GM18909 (cell line): ENCODE measurements around the gene RTL9.
"Not testable (repeated sequence)": the region's sequence is repeated elsewhere in the genome, so short reads cannot be mapped to it uniquely, and the experiment has no call there.

ENCODE experiments used
- ATAC-seq: cut with Tn5 transposase; IDR thresholded peaks from one replicate; pipeline ENCODE4 v1.9.1; 2021; ENCODE audit warnings: mild to moderate bottlenecking; ENCODE audit not compliant: unreplicated experiment, poor library complexity

RTL9 gene

DNA sequence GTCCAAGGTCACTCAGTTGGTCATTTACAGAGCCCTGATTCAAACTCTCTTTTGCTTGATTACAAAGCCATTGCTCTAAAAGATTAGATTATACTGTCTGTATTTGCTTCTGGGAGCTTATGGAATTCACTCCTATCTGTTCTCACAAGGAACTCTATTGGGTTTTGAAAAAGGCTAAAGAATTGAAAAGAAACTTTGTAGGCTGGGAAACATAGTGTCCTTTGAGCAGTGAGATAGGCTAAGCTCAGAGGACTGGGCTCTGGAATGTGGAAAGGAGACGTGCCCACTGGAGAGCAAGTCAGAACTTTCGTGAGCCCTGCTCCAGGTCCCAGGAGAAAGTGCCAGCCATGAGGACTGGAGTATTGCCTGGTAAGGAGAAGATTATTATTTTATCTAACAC, at the start of gene RTL9:
TSS of gene RTL9 (plus strand) at position 301 of the 400 bp plus-strand sequence. CDS start 91,770 bp downstream, outside the sequence.
- ATAC-seq, result no peak

DNA sequence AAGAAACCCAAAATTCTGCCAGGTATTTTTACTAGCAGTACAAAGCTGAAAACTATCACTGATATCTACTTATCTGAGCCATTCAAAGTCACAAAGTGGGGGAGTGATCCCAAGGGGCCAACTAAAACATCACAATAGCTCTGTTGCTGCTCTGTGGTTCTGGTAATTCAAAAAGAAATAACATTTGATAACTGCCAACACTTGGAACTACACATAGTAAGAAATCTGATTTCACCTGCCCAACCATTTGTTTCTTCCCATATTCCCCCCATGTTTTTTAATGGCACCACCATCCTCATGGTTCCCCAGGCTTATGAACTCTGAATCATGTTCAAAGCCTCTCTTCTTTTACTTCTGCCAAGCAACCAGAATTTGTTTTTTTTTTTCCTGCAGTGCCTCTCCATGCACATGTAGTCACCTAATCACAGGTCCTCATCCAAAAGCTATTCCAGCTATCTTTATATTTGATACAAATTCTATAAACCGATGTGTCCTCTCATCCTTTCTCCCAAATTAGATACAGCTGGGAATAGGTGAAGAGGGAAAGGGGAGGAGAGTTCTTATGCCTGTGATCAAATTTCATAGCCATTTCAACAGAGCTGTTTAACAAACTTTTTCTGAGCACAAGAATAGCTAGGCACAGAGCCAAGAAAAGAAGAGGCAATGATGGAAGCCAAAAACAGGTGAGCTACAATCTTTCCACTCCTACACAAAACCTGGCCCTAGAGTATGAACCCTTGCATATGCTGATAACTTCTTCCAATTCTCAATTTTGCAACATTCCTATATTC, 48.5 kb upstream of the RTL9 start:
- no peak for ATAC-seq

DNA sequence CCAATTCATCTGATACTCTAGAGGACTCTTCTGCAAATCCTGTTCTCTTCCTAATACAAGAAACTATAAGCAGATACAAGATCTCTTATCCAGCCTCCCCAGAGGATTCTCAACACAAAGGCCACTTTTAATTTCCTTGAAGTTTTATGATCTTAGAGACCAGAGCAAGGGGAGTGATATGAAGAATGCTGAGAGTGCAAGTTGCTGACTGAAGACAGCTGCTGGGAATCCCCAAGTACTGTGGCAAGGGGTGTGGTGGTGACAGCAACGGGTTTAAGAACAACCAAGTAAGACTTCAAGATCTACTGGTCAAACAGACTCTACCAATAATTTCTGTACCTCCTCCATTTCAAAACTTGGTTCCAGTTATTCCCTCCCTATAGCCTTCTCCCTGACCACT, 47.8 kb upstream of the RTL9 start:
- peak; percentile 84 for ATAC-seq

DNA sequence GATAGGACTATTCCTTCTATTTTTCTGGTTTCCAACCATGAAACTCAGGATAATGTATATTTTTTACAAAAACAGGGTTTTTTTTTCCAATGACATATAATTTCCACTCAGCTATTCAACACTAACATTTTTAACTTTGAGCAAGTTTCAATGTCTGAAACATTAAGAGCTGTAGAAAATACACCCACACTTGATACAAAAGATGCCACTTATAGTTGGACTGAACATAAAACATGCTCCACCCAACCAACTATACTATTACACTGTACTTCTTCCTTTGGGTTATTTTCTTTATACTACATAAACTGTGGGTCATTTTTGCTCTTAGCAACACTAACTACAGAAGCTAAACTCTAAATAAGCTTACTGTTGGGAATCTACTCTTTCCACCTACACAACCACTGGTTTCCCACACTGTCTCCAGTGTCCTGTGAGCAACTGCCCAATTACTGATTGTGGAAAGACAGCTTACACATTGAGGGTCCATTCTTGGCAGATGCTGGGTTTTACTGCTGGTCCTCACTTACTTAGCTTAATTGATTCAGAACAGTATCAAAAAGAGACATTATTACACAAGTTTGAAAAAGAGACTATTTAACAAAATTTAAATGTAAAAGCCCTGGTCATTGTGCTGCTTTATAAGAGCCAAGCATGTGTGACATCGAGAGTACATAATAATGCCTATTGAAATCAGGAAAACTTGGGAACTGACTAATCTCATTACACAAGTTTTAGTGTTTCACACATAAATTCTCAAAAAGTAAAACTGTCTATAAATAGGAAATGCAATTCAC, 47.0 kb upstream of the RTL9 start:
- no peak for ATAC-seq

DNA sequence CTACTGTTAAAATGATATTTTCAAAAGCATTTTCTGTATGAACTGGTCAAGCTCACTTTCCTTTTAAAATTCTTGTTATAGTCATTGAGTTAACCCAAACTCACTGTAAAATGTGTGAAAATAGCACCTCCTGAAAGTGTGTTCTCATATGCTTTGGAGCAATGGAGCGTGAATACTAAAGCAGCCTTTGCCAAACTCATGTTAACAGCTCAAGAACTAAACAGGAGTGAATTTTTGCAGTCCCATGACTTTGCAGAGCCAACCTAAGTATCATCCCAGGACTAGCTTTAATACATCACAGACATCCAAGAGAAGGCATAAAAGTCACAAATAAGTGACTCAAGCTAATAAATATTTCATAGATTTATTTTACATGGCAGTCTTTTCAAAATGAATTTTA, 43.1 kb upstream of the RTL9 start:
- ATAC-seq, result no peak

DNA sequence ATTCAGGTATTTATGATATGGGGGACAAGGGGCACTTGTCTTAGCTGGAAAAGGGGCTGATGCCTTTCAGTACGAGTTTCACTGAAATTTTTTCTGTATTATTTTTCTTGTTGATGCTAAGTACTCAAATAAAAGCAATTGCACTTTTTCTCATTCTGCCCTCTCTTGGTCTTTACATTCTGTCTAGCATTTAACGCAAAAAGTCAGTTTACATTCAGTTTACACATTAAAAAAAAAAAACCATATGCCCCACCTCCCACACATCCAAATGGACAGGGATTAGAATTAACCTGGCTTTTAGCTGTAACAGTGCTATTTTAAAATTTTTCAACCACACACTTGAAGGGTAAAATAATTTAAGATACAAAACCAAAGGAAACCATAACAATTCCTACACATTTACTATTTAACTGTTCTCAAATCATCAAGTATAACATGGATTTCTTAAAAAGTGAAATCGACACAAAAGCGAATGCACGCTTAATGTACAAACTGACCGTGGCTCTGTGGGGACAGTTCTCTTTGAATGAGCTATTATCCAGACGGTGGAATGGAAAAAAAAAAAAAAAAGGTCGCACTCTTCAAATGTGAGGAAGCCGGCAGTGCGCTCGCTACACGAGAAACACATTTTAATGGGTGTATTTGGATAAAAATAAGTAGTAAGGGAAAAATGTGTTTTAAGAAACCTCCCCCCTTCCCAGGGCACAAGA, 42.1 kb upstream of the RTL9 start:
- no peak for ATAC-seq

DNA sequence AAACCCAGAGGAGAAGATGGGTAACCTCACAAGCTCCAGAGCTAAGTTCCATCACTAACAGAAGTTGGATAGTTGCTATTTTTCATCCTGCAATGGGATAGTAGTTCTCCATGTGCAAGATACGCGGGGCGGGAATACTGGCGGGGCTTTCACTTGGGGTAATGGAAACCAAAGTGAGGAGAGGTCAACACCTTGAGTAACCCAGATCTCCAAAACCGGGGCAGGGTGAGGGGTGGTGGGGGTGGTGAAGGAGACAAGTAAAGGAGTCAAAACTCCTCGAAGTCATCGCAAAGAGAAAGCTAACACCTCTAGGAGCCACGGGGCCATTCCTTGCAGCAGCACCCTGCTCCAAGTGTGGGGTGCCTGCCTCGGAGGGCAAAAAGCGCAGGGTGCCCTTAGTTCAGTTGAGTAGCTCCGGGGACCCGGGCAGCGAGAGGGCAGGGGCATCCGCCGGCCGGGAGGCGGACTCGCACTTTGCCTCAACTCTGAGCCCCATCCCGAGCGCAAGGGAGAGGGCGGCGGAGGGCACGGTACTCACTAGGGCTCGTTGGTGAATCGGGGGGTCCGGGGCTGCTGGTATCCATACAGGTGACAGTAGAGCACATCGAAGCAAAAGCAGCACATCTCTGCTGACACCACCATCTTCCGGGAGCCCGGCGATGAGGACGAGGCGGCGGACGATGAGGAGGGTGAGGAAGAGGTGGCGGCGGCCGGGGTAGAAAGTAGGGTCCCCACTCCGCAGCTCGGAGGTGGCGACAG, 41.4 kb upstream of the RTL9 start:
- peak; percentile 28 for ATAC-seq

DNA sequence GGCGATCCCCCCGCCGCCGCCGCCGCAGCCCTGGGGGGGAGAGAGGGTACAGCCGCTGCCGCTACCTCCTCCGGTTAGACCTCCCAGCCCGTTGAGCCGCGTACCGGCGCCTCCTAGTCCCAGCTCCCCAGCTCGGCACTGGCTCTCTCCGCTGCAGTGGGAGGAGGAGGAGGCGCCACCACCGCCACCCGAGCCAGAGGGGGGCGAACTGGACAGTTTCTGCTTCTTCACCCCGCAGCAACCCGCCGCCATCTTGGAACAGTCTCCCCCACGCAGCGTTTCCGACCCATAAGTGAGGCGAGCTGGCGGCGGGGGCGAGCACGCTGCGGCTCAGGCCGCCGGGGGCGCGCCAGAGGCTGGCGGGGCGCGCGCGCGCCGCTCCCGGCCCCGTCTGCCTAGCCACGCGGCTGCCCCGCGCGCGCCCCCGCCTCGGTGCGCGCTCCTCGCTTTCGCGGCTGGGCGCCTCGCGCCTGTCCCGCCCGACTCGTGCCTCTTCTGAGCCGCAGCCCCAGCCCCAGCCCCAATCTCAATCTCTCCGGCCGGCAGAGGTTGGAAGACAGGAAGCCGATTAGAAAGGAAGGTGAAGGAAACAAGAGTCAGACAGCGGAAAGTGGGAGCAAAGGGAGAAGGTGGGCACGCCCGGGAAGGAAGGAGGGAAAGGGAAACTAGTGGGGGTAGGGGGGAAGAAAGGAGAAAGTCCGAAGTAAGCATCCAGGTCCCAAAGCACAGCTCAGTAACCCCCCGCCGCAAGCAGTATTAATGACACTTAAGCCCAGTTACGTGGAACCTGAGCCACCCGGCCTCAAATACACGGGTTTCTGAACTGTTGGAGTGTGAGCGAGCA, 40.6 kb upstream of the RTL9 start, which contains the start of gene AMMECR1:
TSS of gene AMMECR1 (minus strand) at position 266 of the 844 bp plus-strand sequence. CDS start at position 252, 14 bp downstream.
- peak; percentile 74 for ATAC-seq

DNA sequence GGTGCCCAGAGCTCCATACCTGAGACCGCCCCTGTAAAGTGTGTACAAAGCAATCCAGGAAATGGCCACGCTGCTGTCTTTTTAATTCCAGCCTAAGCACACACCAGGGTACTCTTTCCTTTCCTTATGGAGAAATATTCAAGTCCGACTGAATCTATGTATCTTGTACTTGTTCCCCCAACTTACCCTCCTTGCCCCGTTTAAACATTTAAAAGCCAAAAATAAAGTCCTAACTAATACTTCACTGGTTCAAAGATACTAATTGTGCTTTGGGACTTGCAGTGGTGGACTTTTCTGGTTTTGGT, 40.0 kb upstream of the RTL9 start:
- ATAC-seq, result peak; percentile 22

DNA sequence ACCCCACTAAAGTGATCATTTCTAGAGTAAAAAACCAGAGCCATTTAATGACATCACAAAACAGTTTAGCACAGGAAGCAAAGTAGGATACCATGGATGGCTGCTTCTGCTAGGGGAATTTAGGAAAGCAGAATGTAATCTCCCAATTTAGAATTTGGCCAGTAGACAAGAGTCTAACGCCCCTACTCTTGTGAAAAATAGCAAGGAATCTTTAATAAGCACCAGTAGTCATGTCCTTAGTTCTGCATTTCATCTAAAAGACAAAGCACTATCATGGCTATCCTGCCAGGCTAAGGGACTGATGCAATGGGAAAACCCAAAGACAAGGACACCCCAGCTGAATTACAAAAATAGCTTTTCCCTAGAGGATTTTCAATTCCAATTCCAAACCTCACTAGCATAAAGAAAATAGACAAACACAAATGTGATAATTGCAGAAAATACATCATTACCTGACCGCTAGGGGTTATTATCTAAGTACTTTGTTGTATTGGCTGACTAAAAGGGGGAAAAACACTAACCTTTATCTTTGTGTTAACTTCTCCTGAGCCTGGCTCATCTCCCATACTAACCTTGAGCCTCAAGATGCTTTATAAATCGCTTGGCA, 38.2 kb upstream of the RTL9 start:
- ATAC-seq, result no peak

DNA sequence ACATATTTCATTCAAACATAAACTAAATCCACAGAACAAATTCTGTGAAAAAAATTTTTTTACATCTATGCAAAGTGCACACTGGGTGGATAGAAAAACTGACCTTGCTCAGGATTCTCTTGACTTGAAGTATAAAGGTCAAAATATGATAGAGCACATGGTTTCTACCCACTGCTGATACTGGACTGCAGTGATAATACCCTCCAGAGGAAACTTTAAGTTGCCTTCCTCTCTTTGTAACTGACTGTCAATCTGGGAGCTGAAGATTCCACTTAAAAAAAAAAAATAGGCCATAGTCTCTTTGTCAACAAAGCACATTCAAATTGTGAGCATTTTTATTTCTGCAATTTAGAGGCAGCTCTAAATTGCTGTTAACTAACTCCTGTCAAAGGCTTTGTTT, 37.6 kb upstream of the RTL9 start:
- ATAC-seq, result no peak

DNA sequence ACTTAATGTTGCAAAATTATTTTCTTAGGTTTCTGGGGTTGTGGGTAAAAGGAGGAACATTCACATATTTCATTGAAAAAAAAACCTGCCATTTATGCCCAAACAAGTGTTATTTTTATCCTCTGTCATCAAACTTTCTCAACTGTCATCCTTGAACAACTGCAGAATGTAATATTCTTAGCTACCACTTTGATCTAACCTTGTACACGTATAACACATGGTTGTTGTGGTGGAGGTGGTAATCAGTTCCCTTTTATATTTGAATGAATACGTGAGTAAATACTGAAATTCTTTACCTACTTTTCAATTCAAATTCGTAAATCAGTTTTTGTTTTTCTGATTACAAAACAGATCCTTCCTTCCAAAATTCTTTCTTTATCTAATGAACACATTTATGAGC, 37.0 kb upstream of the RTL9 start:
- no peak for ATAC-seq

DNA sequence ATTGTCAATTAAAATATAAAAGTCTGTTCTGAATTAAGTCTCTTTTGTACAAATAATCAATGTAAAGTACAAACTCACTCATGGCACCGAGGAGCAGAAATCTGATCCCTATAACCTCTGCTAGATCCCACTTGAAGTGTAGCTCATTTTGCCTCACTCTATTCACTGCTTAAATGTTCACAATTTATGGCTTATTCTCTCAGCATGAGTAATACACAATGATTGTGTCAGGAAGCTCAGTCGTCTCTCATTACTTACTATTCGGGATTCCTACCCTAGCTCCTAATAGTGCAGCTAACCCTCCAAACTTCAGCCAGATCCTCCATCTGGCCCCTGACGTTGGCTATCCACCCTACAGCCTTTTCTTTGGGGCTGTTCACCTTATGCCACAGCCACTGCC, 36.0 kb upstream of the RTL9 start:
- ATAC-seq, result no peak

DNA sequence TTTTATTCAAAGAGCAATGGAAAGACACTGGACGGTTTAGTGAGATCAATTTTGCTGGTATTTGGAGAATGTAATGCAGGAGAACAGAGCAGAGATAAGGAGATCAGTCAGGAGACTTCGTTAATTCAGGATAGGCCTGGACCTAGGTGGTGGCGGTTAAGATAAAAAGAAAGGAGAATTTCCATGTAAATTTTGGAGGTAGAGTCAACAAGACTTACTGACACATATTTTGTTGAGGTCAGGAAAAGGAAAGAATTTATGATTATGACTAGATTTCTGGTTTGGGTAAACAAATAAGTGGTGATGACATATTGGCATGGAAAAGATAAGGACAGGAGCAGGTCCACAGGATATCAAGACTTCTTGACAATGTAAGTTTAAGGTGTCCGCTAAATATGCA, 31.9 kb upstream of the RTL9 start:
- no peak for ATAC-seq

DNA sequence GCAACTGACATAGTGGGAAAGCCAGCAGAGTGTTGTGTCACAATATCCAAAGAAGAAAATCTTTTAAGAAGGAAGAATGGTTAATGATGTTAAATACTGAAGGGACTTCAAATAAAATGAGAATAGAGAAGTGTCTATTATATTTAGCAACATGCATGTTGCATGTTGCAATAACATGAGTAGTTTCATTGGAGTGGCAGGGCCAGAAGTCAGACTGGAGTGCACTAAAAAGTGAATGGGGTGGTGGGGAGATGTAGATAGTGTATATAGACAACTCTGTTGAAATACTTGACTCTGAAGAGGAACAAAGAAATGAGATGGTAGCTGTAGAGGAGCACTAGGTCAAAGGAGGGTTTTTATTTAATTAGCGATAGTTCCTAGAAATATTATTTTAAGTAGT, 31.3 kb upstream of the RTL9 start:
- ATAC-seq, result no peak

DNA sequence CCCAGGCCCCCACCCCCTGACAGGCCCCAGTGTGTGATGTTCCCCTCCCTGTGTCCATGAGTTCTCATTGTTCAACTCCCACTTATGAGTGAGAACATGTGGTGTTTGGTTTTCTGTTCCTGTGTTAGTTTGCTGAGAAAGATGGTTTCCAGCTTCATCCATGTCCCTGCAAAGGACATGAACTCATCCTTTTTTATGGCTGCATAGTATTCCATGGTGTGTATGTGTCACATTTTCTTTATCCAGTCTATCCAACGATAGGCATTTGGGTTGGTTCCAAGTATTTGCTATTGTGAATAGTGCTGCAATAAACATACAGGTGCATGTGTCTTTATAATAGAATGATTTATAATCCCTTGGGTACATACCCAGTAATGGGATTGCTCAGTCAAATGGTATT, 30.0 kb upstream of the RTL9 start:
- not testable (repeated sequence) for ATAC-seq

DNA sequence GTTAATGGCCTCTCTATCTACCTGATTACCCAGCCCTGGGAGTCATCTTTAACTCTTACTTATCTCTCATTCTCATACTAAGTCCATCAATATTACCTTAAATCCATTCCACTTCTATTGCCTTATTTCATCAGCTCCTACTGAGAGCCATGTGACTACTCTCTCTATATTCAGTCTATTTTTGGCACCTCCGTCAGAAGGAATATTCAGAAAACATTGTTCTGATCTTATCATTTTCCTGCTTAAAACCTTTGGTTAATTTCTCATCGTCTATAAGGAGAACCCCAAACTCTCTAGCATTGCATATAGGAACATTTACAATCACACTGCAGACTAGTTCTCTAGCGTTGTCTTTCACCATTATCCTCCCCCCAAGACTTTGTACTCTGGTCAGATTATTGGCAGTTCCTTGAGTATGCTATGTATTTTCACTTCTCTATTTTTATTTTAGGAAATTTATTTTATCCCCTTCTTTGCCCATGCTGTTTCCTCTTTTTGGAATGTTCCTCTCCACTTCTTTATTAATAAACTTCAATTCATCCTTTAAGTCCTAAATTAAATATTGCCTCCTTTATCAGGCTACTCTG, 27.1 kb upstream of the RTL9 start:
- ATAC-seq, result no peak

DNA sequence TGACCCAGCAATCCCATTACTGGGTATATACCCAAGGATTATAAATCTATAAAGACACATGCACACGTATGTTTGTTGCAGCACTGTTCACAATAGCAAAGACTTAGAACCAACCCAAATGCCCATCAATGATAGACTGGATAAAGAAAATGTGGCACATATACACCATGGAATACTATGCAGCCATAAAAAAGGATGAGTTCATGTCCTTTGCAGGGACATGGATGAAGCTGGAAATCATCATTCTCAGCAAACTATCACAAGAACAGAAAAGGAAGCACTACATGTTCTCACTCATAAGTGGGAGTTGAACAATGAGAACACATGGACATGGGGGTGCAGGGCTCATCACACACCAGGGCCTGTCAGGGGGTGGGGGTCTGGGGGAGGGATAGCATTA, 25.2 kb upstream of the RTL9 start:
- ATAC-seq, result not testable (repeated sequence)

DNA sequence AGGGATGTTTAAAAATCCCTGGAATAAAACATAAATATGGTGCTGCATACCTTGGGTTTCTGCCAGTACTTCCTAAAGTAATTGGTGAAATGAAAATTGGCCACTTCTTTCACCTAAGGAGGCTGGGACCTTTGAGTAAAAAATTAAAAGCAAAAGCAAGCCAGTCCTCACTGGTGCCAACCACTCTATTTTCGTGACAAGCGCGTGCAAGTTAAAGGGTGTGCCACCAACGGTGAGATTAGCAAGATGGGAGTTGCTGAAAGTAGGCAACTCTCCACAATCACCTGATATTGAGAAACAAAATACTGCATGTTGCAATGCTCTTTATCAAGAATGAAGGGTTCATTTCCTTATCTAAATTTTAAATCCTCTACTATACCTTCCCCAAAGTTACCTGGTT, 19.7 kb upstream of the RTL9 start:
- no peak for ATAC-seq
